Measurements from ENCODE around the gene OR1B1. TPM values are rescaled to one million over a fixed set of nuclear protein-coding genes. Genes with fewer than 3 reads are reported as not detected.

Gene OR1B1
- total and polyA plus RNA-seq, 2 of the 8 experiments (the other 6 are each of a cell fraction or from before 2014, with no cell fraction given) = not detected

GRCh38 chr9:122609804-122610203 lies 47.6 kb downstream of the OR1B1 start (continued):
- TF ChIP-seq ZNF274 (IDR thresholded peaks at IDR 0.05; ENCODE audit: borderline replicate concordance, extremely low read depth, low read length) = no peak
- TF ChIP-seq SIN3A (conservative IDR thresholded peaks at IDR 0.05 in 1 of 2, IDR thresholded peaks at IDR 0.05 in 1 of 2; ENCODE audit: low read depth in 1 of 2, low read length in 2 of 2) = no peak
- no peak for TF ChIP-seq EGR1 (IDR thresholded peaks at IDR 0.05; ENCODE audit: borderline replicate concordance, low read depth, low read length)

Measured in H1 (cell line).